HuH-7.5 (cell line): ENCODE data around the gene HERC3.

Experiments
- DNase-seq: peaks from one replicate; pipeline ENCODE4 v3.0.0; 2011; ENCODE audit warnings: low spot score

HERC3 gene

GRCh38 chr4:88660446-88661294 lies 68.4 kb downstream of the HERC3 start:
- no peak for DNase-seq

- no peak for DNase-seq
Observed at GRCh38 chr4:88661739-88662138, 69.5 kb downstream of the HERC3 start.

- DNase-seq = no peak
Observed at GRCh38 chr4:88672987-88673386, 80.7 kb downstream of the HERC3 start.

- DNase-seq = no peak
Observed at GRCh38 chr4:88673886-88674285, 81.6 kb downstream of the HERC3 start.

GRCh38 chr4:88674565-88674964 lies 82.3 kb downstream of the HERC3 start:
- no peak for DNase-seq

GRCh38 chr4:88674979-88675378 lies 82.7 kb downstream of the HERC3 start:
- DNase-seq = no peak

- DNase-seq = no peak
Observed at GRCh38 chr4:88675543-88675942, 83.3 kb downstream of the HERC3 start.

GRCh38 chr4:88681209-88681608 lies 88.9 kb downstream of the HERC3 start:
- DNase-seq = no peak

GRCh38 chr4:88690355-88690754 lies 98.1 kb downstream of the HERC3 start:
- no peak for DNase-seq

- no peak for DNase-seq
Observed at GRCh38 chr4:88693792-88694191, 101.5 kb downstream of the HERC3 start.

- no peak for DNase-seq
Observed at GRCh38 chr4:88696630-88697029, 104.3 kb downstream of the HERC3 start.

GRCh38 chr4:88697141-88697540 lies 104.9 kb downstream of the HERC3 start:
- DNase-seq = no peak

GRCh38 chr4:88697588-88698329 lies 105.5 kb downstream of the HERC3 start, which contains the start of gene NAP1L5:
TSS of gene NAP1L5 (minus strand) at chr4:88697829. CDS start at chr4:88697754, 75 bp downstream.
- DNase-seq = no peak

- DNase-seq = no peak
Observed at GRCh38 chr4:88698519-88698918, 106.2 kb downstream of the HERC3 start.

GRCh38 chr4:88702782-88703181 lies 110.5 kb downstream of the HERC3 start:
- DNase-seq = no peak

- no peak for DNase-seq
Observed at GRCh38 chr4:88705223-88705622, 112.9 kb downstream of the HERC3 start.

GRCh38 chr4:88705805-88706492 lies 113.7 kb downstream of the HERC3 start:
- DNase-seq = no peak

- no peak for DNase-seq
Observed at GRCh38 chr4:88706574-88706973, 114.3 kb downstream of the HERC3 start.

- no peak for DNase-seq
Observed at GRCh38 chr4:88709989-88710388, 117.7 kb downstream of the HERC3 start.

- DNase-seq = no peak
Observed at GRCh38 chr4:88713782-88714181, 121.5 kb downstream of the HERC3 start.

- DNase-seq = no peak
Observed at GRCh38 chr4:88718098-88718497, 125.8 kb downstream of the HERC3 start.

- no peak for DNase-seq
Observed at GRCh38 chr4:88719381-88719780, 127.1 kb downstream of the HERC3 start.
